Measurements from ENCODE around the gene LDHAL6B.

The LDHAL6B gene

DNA sequence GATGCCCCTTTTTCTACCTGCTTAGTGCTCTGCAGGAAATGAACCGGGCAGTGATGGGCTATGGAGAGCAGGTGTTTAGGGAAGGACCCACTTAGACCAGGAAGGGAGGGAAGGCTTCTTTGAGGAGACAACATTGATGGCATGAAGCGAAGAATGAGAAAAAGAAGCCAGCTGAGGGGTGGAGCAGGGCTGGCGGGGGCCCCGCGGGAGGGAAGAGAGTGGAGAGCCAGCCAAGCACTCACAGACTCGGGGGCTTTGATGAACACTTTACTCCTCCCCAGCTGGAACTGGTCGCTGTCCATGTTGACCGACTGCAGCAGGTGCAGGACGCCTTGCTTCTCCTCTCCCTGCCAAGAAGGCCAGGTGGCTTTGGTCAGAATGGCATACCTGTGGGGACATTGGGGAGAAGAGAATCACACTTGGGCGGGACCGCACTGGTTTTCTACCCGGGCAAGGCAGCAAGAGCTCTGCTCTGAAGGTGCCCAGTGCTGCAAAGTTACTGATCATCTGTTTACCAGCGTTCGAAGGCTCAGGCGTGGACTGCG is 28.4 kb upstream of the LDHAL6B start:
- peak; percentile 45 for DNase-seq

DNA sequence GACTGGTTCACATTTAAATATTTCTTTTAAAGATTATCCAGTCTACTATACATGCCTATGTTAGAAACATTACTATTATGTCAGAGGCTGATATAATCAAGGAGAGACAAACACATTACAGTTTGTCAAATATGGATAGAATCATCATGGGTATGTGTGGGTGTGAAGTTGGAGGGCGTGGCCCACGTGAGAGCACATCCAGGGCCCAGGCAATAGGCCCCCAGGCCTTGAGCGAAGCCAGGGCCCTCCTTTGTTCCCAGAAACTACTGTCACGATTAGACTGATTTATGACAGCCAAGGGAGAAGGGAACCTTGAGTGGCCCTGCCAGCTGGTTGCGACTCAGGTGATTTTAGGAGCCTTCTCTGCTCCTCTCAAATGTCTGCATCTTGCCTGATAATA is 26.9 kb upstream of the LDHAL6B start:
- DNase-seq: no peak

- DNase-seq: no peak
Observed at GRCh38 chr15:59180945-59181600, 25.6 kb upstream of the LDHAL6B start.

DNA sequence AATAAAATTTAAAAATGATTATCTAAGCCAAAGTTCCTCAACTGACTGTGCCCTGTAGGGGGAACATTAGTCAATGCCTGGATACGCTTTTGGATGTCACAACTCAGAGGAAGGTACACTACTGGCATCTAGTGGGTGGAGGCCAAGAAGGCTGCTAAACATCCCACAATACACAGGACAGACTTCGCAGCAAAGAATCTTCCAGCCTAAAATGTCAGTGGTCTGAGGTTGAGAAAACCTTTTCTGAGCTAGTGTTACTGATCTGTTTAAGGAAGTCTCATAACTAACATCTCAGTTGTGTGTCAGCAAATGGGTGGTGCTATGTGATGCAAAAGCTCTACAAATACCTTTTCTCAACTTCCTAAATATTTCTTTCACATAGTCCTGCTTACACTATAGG is 20.9 kb upstream of the LDHAL6B start:
- no peak for DNase-seq

- DNase-seq: no peak
Observed at GRCh38 chr15:59186501-59186900, 20.1 kb upstream of the LDHAL6B start.

DNA sequence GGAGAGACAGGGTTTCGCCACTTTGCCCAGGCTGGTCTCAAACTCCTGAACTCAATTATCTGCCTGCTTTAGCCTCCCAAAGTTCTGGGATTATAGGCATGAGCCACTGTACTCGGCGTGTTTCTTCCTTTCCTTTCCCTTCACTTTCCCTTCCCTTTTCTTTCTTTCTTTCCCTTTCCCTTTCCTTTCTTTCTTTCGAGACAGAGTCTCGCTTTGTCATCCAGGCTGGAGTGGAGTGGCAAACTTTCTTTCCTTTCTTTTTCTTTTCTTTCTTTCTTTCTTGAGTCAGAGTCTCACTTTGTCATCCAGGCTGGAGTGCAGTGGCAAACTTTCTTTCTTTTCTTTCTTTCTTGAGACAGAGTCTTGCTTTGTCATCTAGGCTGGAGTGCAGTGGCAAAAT is 17.4 kb upstream of the LDHAL6B start:
- DNase-seq: no peak

DNA sequence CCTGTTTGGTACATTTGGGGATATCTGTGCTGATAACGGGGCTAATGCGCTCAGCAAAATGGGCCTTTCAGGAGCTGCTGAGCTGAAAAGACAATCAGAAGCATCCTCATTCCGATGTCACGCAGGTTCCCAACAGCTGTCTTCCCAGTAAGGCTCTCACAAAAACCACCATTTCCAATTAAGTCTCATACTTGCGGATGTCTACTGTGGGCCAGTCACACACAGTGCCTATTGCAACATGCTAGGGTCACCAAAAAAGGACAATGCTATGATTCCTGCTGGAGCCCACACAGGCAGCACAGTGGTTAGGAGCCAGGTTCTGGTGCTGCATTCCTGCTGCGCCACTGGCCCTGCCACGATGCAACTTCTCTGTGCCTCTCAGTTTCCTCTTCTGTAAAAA is 16.4 kb upstream of the LDHAL6B start:
- no peak for DNase-seq

DNA sequence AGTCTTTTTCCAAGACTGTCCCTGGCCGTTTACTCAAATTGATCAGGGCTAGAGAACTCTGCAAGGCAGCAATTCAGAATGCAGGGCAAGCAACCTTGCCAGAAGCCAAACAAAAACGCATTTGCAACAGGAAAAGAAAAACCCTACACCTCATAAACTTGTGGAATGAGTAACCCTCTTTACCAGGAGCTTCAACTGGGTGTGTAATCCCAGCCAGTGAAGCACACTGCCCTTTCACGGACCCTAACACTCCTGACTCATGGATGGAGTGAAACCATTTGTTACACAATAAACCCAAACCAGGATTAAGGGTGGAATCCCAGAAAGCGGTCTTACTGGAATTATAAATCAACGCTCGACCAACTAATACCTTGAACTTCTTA is 14.8 kb upstream of the LDHAL6B start:
- no peak for DNase-seq

- no peak for DNase-seq
Observed at GRCh38 chr15:59194639-59195325, 11.9 kb upstream of the LDHAL6B start.

GRCh38 chr15:59196416-59196815 is 10.2 kb upstream of the LDHAL6B start:
- DNase-seq: no peak

DNA sequence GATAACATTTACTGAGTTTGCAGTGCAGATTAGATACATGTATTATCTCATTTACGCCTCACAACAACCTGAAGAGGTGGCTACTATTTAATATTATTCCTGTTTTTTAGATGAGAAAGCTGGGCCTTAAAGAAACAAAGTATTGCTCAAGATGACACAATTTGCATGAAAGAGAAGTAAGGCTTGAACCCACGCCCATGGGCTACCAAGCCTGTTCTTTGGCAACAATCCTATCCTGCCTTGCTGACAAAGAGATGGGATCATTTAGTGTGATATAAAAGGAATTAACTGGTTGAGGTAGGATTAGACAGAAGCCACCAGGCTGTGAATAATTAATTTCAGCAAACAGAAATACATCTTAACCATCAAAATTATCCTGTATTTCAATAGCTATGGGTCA is 9.2 kb upstream of the LDHAL6B start:
- no peak for DNase-seq

DNA sequence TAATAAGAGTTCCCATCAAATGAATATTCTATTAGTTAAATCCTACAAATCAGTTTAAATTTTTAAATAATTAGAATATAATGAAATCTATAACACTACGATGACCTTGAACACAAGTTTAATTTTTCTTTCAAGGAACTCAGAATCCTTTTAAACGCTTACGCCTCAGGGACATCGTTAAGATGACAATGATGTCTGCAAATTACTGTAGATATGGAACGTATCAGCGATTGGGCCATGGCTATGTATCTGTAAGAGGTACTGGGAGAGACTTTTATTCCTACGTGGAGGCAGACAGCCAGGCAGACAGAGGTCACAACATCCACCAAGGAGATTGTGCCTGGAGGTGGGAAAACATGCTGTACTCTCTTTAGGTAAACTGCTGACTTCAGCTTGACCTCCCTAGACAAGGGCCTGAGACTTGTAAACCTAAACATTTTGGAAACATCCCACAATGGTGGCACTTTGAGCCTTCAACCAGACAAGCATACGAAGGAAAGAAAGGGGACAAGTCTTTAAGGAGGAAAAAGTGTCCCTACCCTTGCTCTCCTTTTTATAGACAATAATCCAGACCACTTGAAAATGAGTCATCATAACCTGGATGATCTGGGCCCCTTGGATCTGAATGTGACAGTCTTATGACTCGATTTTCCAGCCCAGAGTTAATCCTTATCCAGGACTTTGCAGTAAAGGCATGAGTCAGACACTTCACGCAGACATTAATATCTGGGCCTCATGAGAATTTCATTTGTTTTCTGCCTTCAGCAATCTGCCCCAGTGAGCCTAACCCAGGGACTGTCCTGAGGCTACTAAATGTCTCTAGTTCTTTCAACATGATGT is 6.8 kb upstream of the LDHAL6B start:
- no peak for DNase-seq

DNA sequence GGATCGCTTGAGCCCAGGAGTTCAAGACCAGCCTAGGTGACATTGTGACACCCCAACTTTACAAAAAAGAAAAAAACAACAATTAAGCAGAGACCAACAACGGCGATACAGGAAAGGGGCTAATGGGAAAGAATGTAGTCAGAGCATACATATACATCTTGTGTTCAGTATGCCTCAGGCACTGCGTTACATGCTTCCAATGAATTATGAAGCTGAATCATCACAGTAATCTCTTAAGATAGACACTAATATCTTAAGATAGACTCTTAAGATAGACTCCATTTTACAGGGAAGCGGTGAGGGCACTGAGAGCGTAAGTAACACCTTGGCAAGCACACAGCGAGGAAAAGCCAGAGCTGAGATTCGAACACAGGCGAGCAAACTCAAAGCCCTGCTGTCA is 6.1 kb upstream of the LDHAL6B start:
- no peak for DNase-seq

DNA sequence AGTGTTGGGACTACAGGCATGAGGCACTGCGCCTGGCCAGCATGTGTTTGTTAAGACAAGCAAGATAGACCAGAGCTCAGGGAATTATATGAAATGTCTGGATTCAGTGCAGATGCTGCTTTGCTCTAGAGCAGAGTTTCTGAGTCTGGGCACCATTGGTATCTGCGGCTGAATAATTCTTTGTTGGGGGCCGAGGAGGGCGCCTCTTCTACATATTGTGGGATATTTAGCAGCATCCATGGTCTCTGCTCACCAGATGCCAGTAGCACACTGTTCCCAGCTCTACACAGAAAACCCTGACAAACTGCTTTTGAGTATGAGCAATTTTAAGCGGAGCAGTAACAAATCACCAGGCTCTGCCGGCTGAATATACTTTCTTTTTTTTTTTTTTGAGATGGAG is 3.6 kb upstream of the LDHAL6B start:
- DNase-seq: no peak

DNA sequence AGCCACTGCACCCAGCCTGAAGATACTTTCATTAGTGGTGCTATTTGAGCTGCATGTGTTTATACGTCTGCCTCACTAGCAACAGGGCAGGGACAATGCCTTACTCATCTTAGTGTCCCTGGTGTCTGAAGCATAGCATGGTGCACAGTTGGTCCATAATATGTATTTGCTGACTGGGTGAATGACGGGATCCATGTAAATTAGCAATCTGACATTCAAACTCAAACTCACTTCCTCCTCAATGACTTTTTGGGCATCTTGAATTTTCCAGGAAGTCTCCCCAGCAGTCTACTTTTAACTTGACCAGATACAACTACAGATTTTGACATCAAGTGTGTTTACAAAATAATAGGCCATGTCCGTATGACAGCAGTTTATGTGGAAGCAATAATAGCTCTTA is 3.0 kb upstream of the LDHAL6B start:
- DNase-seq: no peak

DNA sequence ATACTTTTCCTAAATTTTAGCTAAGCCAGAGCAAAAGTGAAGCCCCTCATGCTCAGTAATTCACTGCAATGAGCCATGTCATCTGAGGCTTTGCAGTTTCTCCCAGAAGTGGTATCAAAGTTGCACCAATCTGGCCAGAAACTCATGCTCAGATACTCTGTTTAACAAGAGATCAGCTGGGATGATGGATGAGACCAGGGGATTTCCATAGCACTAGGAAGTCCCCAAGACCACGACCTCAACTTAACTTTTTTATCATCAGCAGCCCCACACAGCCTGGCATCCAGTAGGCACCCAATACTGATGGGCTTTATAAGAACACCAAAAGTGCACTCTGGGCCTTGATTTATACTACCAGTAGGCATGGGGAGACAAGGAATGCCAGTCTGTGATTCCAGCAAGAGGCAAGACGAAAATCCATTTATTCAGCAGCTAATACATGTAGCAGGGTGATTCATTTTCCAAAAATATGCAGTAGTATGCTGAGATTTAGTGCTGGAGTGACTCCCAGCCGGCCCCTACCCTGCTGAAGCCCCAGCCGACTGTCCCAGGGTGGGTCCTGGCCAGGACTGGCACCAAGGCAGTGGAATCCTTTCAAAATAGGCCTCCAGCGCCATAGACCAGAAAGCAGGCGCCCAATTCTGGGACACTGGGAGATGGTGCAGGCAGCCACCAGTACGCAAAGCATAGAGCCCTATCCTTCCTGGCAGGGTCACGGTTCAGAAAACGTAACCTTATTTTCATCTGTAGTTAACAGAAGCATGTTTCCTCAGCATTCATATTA is 612 bp upstream of the LDHAL6B start:
- DNase-seq: no peak

DNA sequence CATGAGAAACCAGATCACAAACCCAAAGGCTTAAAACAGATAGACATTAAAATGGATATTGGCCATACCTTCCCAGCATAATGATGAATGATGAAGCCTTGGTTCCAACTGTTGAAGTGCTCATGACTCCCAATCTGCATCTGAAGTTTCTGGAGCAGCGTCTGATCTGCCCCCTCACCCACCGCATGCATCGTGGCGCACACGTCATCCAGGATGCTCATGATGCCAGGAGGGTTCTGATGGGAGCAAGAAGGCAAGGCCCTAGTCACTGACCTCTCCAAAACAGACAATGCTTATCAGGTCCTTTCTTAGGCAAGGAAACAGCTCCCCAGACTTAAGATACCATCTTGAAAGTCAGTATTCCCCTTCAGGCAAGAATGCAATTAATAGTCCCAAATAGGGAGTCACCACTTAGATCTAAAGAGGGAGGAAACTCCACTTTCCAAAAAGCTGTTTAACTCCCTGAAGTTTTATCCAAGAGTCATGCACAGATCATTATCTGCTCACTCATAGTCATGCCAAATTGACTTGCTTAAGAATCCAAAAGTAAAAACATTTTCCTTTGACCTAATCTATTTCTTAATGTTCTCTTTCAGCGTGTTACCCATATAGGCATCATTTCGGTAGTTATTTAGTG is 2.1 kb downstream of the LDHAL6B start:
- DNase-seq: no peak

- DNase-seq: no peak
Observed at GRCh38 chr15:59210186-59210585, 3.5 kb downstream of the LDHAL6B start.

GRCh38 chr15:59216911-59217310 is 10.3 kb downstream of the LDHAL6B start:
- no peak for DNase-seq

- no peak for DNase-seq
Observed at GRCh38 chr15:59217876-59218498, 11.3 kb downstream of the LDHAL6B start.

- no peak for DNase-seq
Observed at GRCh38 chr15:59218710-59219109, 12.1 kb downstream of the LDHAL6B start.

Measured in NCI-H510A (cell line).